Neural progenitor cell (in vitro differentiated cells): Measurements from ENCODE around the gene FBN2. TPM values are rescaled to one million over a fixed set of nuclear protein-coding genes. Genes with fewer than 3 reads are reported as not detected.

ENCODE experiments used
- DNase-seq: peaks from one replicate; pipeline ENCODE4 v3.0.0-alpha.2; 2016; ENCODE audit warnings: low spot score
- H2AFZ ChIP-seq: fragments of 200-600 bp; sonication (generic); replicated peaks from 2 replicates; pipeline ENCODE4 v1.6.1; 2016; ENCODE audit warnings: antibody characterized with exemption
- H3F3A ChIP-seq: fragments of 200-600 bp; sonication (generic); 2 replicates; pipeline ENCODE4 v1.6.1; 2016; ENCODE audit warnings: antibody characterized with exemption, low read depth
- H3K27ac ChIP-seq: fragments of 200-600 bp; sonication (generic); 2 replicates; pipeline ENCODE4 v1.5.1; 2016; ENCODE audit warnings: mild to moderate bottlenecking
- H3K27me3 ChIP-seq: fragments of 200-600 bp; sonication (generic); 2 replicates; pipeline ENCODE4 v1.6.1; 2016; ENCODE audit warnings: mild to moderate bottlenecking, moderate library complexity
- H3K36me3 ChIP-seq: fragments of 200-600 bp; sonication (generic); 2 replicates; pipeline ENCODE4 v1.5.1; 2016
- H3K4me1 ChIP-seq: fragments of 200-600 bp; sonication (generic); 2 replicates; pipeline ENCODE4 v1.6.1; 2016; ENCODE audit warnings: mixed run types
- H3K4me2 ChIP-seq: fragments of 200-600 bp; sonication (generic); 2 replicates; pipeline ENCODE4 v1.6.1; 2016
- H3K4me3 ChIP-seq: fragments of 200-600 bp; sonication (generic); 2 replicates; pipeline ENCODE4 v1.5.1; 2016
- H3K79me2 ChIP-seq: fragments of 200-600 bp; sonication (generic); 2 replicates; pipeline ENCODE4 v1.6.1; 2016; ENCODE audit warnings: low read depth
- H3K9ac ChIP-seq: fragments of 200-600 bp; sonication (generic); 2 replicates; pipeline ENCODE4 v1.6.1; 2016
- H3K9me3 ChIP-seq: fragments of 200-600 bp; sonication (generic); 2 replicates; pipeline ENCODE4 v1.5.1; 2016; ENCODE audit warnings: low read depth
- H4K20me1 ChIP-seq: fragments of 200-600 bp; sonication (generic); 2 replicates; pipeline ENCODE4 v1.6.1; 2016; ENCODE audit warnings: low read depth
- H3K27ac Mint-ChIP-seq: 3 replicates; pipeline ENCODE4 v1.8.0; 2021; ENCODE audit warnings: mixed read lengths
- H3K27me3 Mint-ChIP-seq: 2 replicates; pipeline ENCODE4 v1.8.0; 2022; ENCODE audit warnings: low read depth, mild to moderate bottlenecking, inconsistent platforms, moderate library complexity, mixed read lengths; ENCODE audit not compliant: insufficient read depth
- H3K36me3 Mint-ChIP-seq: 3 replicates; pipeline ENCODE4 v1.8.0; 2021; ENCODE audit warnings: mixed read lengths
- H3K4me1 Mint-ChIP-seq: 3 replicates; pipeline ENCODE4 v1.8.0; 2021; ENCODE audit warnings: mixed read lengths
- H3K4me3 Mint-ChIP-seq: 3 replicates; pipeline ENCODE4 v1.8.0; 2021; ENCODE audit warnings: mild to moderate bottlenecking, moderate library complexity, mixed read lengths
- H3K9me3 Mint-ChIP-seq: 3 replicates; pipeline ENCODE4 v1.8.0; 2020; ENCODE audit warnings: mixed read lengths
- CTCF ChIP-seq: fragments of 200-600 bp; sonication (generic); IDR thresholded peaks from 2 replicates; pipeline ENCODE4 v1.5.1; 2017; ENCODE audit warnings: antibody characterized with exemption, mild to moderate bottlenecking
- EZH2 ChIP-seq: fragments of 200-600 bp; sonication (generic); IDR thresholded peaks from 2 replicates; pipeline ENCODE4 v1.6.1; 2017; ENCODE audit warnings: antibody characterized with exemption, mild to moderate bottlenecking, moderate library complexity
- EZH2phosphoT487 ChIP-seq: fragments of 200-600 bp; sonication (generic); IDR thresholded peaks from 2 replicates; pipeline ENCODE4 v1.6.1; 2017; ENCODE audit warnings: antibody characterized with exemption
- total RNA-seq: library from RNA; depleted of rRNA; stranded (reverse); fragments of >200 nt; gene quantifications from 2 replicates; pipeline ENCODE4 v1.2.3, GENCODE V29; 2015; ENCODE audit warnings: low replicate concordance

Gene FBN2
- total RNA-seq, 1 donor from 2014 or later, result 88.1 TPM

DNA sequence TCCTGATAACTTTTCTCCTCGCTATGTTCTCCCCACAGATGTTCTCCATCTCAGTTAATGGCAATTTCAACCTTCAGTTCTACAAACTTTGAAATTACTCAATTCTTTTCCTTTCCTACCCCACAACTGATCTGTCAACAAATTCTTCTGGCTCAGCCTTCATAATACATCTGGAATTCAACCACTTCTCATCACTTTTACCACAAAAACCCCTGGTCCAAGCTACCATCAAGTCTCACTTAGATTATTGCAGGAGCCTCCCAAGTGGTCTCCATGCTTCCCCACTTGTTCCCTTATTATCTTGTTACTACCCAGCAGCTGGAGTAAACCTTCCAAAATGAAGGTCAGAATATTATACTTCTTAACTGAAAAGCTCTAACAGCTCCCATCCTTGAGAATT lies 110.1 kb downstream of the FBN2 start:
- Mint-ChIP-seq H3K27ac (no peak overlapping the region), H3K4me1 (peaks cover 9% of the 10 kb centered on the region), H3K4me3 (no peak overlapping the region), H3K36me3 (peaks cover 7% of the 10 kb centered on the region), H3K9me3 (no peaks in the 10 kb centered on the region), H3K27me3 (no peaks in the 10 kb centered on the region)
- Histone ChIP-seq H3K36me3 (no peaks in the 10 kb centered on the region), H4K20me1 (no peaks in the 10 kb centered on the region), H3K79me2 (no peaks in the 10 kb centered on the region), H3K4me1 (peaks cover 17% of the 10 kb centered on the region), H3K9me3 (no peaks in the 10 kb centered on the region), H3K9ac (no peak overlapping the region), H3F3A (no peaks in the 10 kb centered on the region), H3K27ac (no peak overlapping the region), H3K4me2 (no peak overlapping the region), H3K27me3 (no peaks in the 10 kb centered on the region), H3K4me3 (no peak overlapping the region), H2AFZ (no peak overlapping the region)
- TF ChIP-seq EZH2phosphoT487 (no peak), CTCF (no peak)
- DNase-seq, result no peak

DNA sequence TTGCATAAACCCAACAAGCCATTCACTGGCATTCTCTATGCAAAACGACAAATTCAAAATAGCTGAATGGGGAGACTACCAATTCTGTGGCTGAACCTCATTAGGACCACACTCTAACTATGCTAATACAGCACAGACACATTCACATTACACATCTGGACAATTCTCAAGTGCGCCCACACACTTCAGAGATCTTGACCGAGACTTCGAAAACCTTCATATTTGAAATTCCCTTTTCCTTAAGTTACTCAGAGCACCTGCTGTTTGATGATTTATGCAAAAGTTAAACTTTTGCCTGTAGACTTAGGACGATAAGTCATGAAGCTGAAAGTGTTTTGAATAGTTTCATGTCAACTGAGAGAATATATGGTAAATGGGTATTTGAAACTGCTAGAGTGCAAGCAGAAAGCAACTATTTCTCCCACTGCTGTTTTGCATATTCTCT lies 111.9 kb downstream of the FBN2 start:
- H3K4me1 ChIP-seq, result peaks cover 17% of the 10 kb centered on the region
- H3K36me3 ChIP-seq, result no peaks in the 10 kb centered on the region
- TF ChIP-seq EZH2phosphoT487 (no peak), CTCF (no peak), EZH2 (no peak)
- no peak overlapping the region for H3K4me3 ChIP-seq
- H3K9ac ChIP-seq, result no peak overlapping the region
- no peak overlapping the region for H3K4me3 Mint-ChIP-seq
- H3K36me3 Mint-ChIP-seq, result peaks cover 7% of the 10 kb centered on the region
- H3K27ac Mint-ChIP-seq, result no peak overlapping the region
- H3K27me3 Mint-ChIP-seq, result no peaks in the 10 kb centered on the region
- peaks cover 9% of the 10 kb centered on the region for H3K4me1 Mint-ChIP-seq
- no peaks in the 10 kb centered on the region for H3K27me3 ChIP-seq
- no peaks in the 10 kb centered on the region for H3K79me2 ChIP-seq
- H2AFZ ChIP-seq, result no peak overlapping the region
- H3K9me3 ChIP-seq, result no peaks in the 10 kb centered on the region
- H4K20me1 ChIP-seq, result no peaks in the 10 kb centered on the region
- no peak overlapping the region for H3K4me2 ChIP-seq
- no peak overlapping the region for H3K27ac ChIP-seq
- no peaks in the 10 kb centered on the region for H3F3A ChIP-seq
- no peaks in the 10 kb centered on the region for H3K9me3 Mint-ChIP-seq
- DNase-seq, result no peak

DNA sequence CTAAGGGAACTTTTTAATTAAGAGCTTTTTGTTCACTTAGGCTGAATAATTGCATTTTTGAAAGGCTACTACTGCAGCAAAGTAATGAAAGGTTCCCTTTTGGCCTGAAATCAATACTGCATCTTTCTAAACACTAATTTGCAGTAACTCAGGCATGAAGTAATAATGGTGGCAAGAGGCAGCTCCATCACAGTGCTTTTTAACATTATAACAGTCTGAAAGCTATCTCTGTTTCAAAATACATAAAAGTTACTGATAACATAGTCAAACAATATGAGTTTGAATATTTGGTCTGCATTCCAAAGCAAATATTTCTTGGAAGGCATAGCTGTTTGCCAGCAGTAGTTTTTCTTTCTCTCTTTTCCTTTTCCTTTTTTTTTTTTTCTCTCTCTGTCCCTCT lies 113.4 kb downstream of the FBN2 start:
- Histone ChIP-seq H3K9me3 (no peaks in the 10 kb centered on the region), H3K27ac (no peak overlapping the region), H3K36me3 (no peaks in the 10 kb centered on the region), H3K4me2 (peak overlapping the region; percentile 18), H3F3A (no peaks in the 10 kb centered on the region), H3K27me3 (no peaks in the 10 kb centered on the region), H4K20me1 (no peaks in the 10 kb centered on the region), H3K4me3 (no peak overlapping the region), H3K9ac (no peak overlapping the region), H3K79me2 (no peaks in the 10 kb centered on the region), H3K4me1 (peaks cover 17% of the 10 kb centered on the region), H2AFZ (no peak overlapping the region)
- H3K36me3 Mint-ChIP-seq, result peaks cover 7% of the 10 kb centered on the region
- TF ChIP-seq EZH2phosphoT487, result no peak
- TF ChIP-seq CTCF, result no peak
- no peak for TF ChIP-seq EZH2
- no peak overlapping the region for H3K27ac Mint-ChIP-seq
- no peak overlapping the region for H3K4me3 Mint-ChIP-seq
- H3K4me1 Mint-ChIP-seq, result peaks cover 9% of the 10 kb centered on the region
- DNase-seq, result no peak
- H3K27me3 Mint-ChIP-seq, result no peaks in the 10 kb centered on the region
- H3K9me3 Mint-ChIP-seq, result no peaks in the 10 kb centered on the region
